PC-3 (cell line): ENCODE measurements around the gene FAM227A. TPM values are rescaled to one million over a fixed set of nuclear protein-coding genes. Genes with fewer than 3 reads are reported as not detected.

Source experiments
- ATAC-seq: fragments of 200-7000 bp; cut with Tn5 transposase; 2 replicates; pipeline ENCODE4 v1.9.1; 2020; ENCODE audit warnings: mild to moderate bottlenecking, moderate library complexity
- BruUV-seq: library from RNA; stranded (reverse); fragments of 400-500 nt; replicated peaks from 2 replicates; lab custom pipeline; 2021; lab: Mats Ljungman, UMichigan
- CTCF ChIA-PET: fragments of 300-600 bp; sonication (Branson Sonifier 250); formaldehyde crosslinking; loops from one replicate; lab custom pipeline; 2022; ENCODE audit warnings: antibody characterized with exemption; lab: Charles Lee
- POLR2A ChIA-PET: fragments of 300-600 bp; sonication (Branson Sonifier 250); formaldehyde crosslinking; loops from one replicate; lab custom pipeline; 2022; ENCODE audit warnings: antibody characterized with exemption; ENCODE audit not compliant: unreplicated experiment; lab: Charles Lee
- DNase-seq: peaks from one replicate; pipeline ENCODE4 v3.0.0-alpha.2; 2015
- H2AFZ ChIP-seq: fragments of 300-600 bp; sonication (generic); 2 replicates; pipeline ENCODE4 v1.6.0; 2016; ENCODE audit warnings: antibody characterized with exemption, low read length
- H3F3A ChIP-seq: fragments of 300-600 bp; sonication (generic); one replicate; pipeline ENCODE4 v1.6.0; 2017; ENCODE audit warnings: antibody characterized with exemption, low read length, control low read depth, mild to moderate bottlenecking; ENCODE audit not compliant: unreplicated experiment
- H3K27ac ChIP-seq: fragments of 300-600 bp; sonication (generic); 2 replicates; pipeline ENCODE4 v1.5.1; 2016; ENCODE audit warnings: mild to moderate bottlenecking, low read length
- H3K27me3 ChIP-seq: fragments of 300-600 bp; sonication (generic); 2 replicates; pipeline ENCODE4 v1.6.1; 2016; ENCODE audit warnings: low read length, mixed read lengths
- H3K36me3 ChIP-seq: fragments of 300-600 bp; sonication (generic); 2 replicates; pipeline ENCODE4 v1.6.1; 2016; ENCODE audit warnings: low read depth, mixed run types, low read length, mixed read lengths
- H3K4me1 ChIP-seq: fragments of 300-600 bp; sonication (generic); 2 replicates; pipeline ENCODE4 v1.5.1; 2016; ENCODE audit warnings: low read length; ENCODE audit not compliant: insufficient read depth
- H3K4me2 ChIP-seq: fragments of 300-600 bp; sonication (generic); 2 replicates; pipeline ENCODE4 v1.6.0; 2016; ENCODE audit warnings: low read length
- H3K4me3 ChIP-seq: fragments of 300-600 bp; sonication (generic); 2 replicates; pipeline ENCODE4 v1.5.1; 2016; ENCODE audit warnings: mild to moderate bottlenecking, low read length, mixed read lengths
- H3K79me2 ChIP-seq: fragments of 300-600 bp; sonication (generic); 2 replicates; pipeline ENCODE4 v1.6.1; 2017; ENCODE audit warnings: low read length, mixed read lengths
- H3K9ac ChIP-seq: fragments of 300-600 bp; sonication (generic); 2 replicates; pipeline ENCODE4 v1.6.0; 2016; ENCODE audit warnings: mild to moderate bottlenecking, low read length
- H3K9me2 ChIP-seq: fragments of 300-600 bp; sonication (generic); replicated peaks from 2 replicates; pipeline ENCODE4 v1.6.1; 2016; ENCODE audit warnings: mixed run types, low read length, mixed read lengths
- H3K9me3 ChIP-seq: fragments of 300-600 bp; sonication (generic); 2 replicates; pipeline ENCODE4 v1.6.1; 2016; ENCODE audit warnings: low read length, mixed read lengths
- H4K20me1 ChIP-seq: fragments of 300-600 bp; sonication (generic); 2 replicates; pipeline ENCODE4 v1.6.1; 2016; ENCODE audit warnings: low read length, mixed read lengths
- CTCF ChIP-seq: fragments of 300-600 bp; sonication (generic); conservative IDR thresholded peaks from 2 replicates; pipeline ENCODE4 v1.5.1; 2017; ENCODE audit warnings: antibody characterized with exemption, low read depth, mild to moderate bottlenecking, low read length
- EZH2 ChIP-seq: fragments of 300-600 bp; sonication (generic); IDR thresholded peaks from one replicate; pipeline ENCODE4 v1.6.1; 2017; ENCODE audit warnings: antibody characterized with exemption, mild to moderate bottlenecking, low read length; ENCODE audit not compliant: unreplicated experiment
- EZH2phosphoT487 ChIP-seq: fragments of 300-600 bp; sonication (generic); IDR thresholded peaks from 2 replicates; pipeline ENCODE4 v1.6.1; 2018; ENCODE audit warnings: mild to moderate bottlenecking, antibody characterized with exemption, low read length, borderline replicate concordance
- intact Hi-C: fragments of 100-400 bp; cut with micrococcal nuclease; formaldehyde crosslinking; loops from 2 replicates; pipeline ENCODE4 v1.9.0; 2023
- total RNA-seq: library from RNA; depleted of rRNA; stranded (reverse); fragments of >200 nt; gene quantifications from 2 replicates; pipeline ENCODE4 v1.2.3, GENCODE V29; 2014

FAM227A gene
- total RNA-seq, 1 experiment from 2014 or later = 1.2 TPM

- no peaks in the 10 kb centered on the region for H3K27me3 ChIP-seq
- no peak overlapping the region for H2AFZ ChIP-seq
- peak; percentile 44 for ATAC-seq
- CTCF ChIA-PET = interaction anchor here (0.5 to 1.4 kb wide), 3 partner anchors 27 to 520 kb away, joined by 3 to 6 read pairs (median 4); no protein-coding TSS in a partner anchor
- TF ChIP-seq CTCF (peak; percentile 64), EZH2phosphoT487 (no peak), EZH2 (no peak)
- no peak overlapping the region for H3K27ac ChIP-seq
- no peak overlapping the region for H3K9ac ChIP-seq
- H3K9me3 ChIP-seq = no peaks in the 10 kb centered on the region
- BruUV-seq = no TSS peak
- H3K4me2 ChIP-seq = no peak overlapping the region
- H3K4me3 ChIP-seq = no peak overlapping the region
- intact Hi-C loops = loop anchor here (5.0 to 10.0 kb wide), 3 partner anchors 70 to 520 kb away; no protein-coding TSS in a partner anchor
- H3K4me1 ChIP-seq = peaks cover 9% of the 10 kb centered on the region
- no peaks in the 10 kb centered on the region for H3K36me3 ChIP-seq
- no peaks in the 10 kb centered on the region for H3K79me2 ChIP-seq
- H3K9me2 ChIP-seq = no peaks in the 10 kb centered on the region
- H4K20me1 ChIP-seq = no peaks in the 10 kb centered on the region
- DNase-seq = peak; percentile 61
- POLR2A ChIA-PET = interaction anchor here (0.6 kb wide), 1 partner anchor 577 kb away, joined by 4 read pairs; no protein-coding TSS in a partner anchor
- no peaks in the 10 kb centered on the region for H3F3A ChIP-seq
Measured at GRCh38 chr22:38572065-38572464, 84.1 kb downstream of the FAM227A start.

- H4K20me1 ChIP-seq = no peaks in the 10 kb centered on the region
- TF ChIP-seq EZH2 = no peak
- no peak for TF ChIP-seq EZH2phosphoT487
- TF ChIP-seq CTCF = peak; percentile 24
- H3K79me2 ChIP-seq = no peaks in the 10 kb centered on the region
- DNase-seq = peak; percentile 35
- no peak overlapping the region for H3K27ac ChIP-seq
- BruUV-seq = TSS peak; percentile 85
- no peaks in the 10 kb centered on the region for H3K36me3 ChIP-seq
- ATAC-seq = peak; percentile 43
- ChIA-PET POLR2A (interaction anchor here (0.7 kb wide), 1 partner anchor 48 kb away, joined by 3 read pairs; no protein-coding TSS in a partner anchor), CTCF (no interaction called here)
- no peaks in the 10 kb centered on the region for H3K9me2 ChIP-seq
- H3K9me3 ChIP-seq = no peaks in the 10 kb centered on the region
- peak overlapping the region; percentile 50 for H3K9ac ChIP-seq
- no peaks in the 10 kb centered on the region for H3K27me3 ChIP-seq
- H2AFZ ChIP-seq = peak overlapping the region; percentile 93
- H3F3A ChIP-seq = no peaks in the 10 kb centered on the region
- intact Hi-C loops = loop anchor here (5.0 to 10.0 kb wide), 3 partner anchors 69 to 519 kb away; no protein-coding TSS in a partner anchor
- peak overlapping the region; percentile 80 for H3K4me3 ChIP-seq
- peaks cover 9% of the 10 kb centered on the region for H3K4me1 ChIP-seq
- H3K4me2 ChIP-seq = peak overlapping the region; percentile 93
Measured at GRCh38 chr22:38570779-38571364, 85.3 kb downstream of the FAM227A start.
